IMR-90 (cell line): ENCODE data around the gene TIMM44. TPM values are rescaled to one million over a fixed set of nuclear protein-coding genes. Genes with fewer than 3 reads are reported as not detected.

Source experiments
- ATAC-seq: fragments of 200-7000 bp; cut with Tn5 transposase; 2 replicates; pipeline ENCODE4 v1.9.1; 2020; ENCODE audit warnings: low read depth, mild to moderate bottlenecking, moderate library complexity
- BruUV-seq: library from RNA; stranded (reverse); fragments of 400-500 nt; replicated peaks from 2 replicates; lab custom pipeline; 2021; lab: Mats Ljungman, UMichigan
- CTCF ChIA-PET: fragments of 300-600 bp; formaldehyde crosslinking; extraction: SDS; loops from one replicate; lab custom pipeline; 2021; ENCODE audit warnings: antibody characterized with exemption; lab: Yijun Ruan, JAX
- POLR2A ChIA-PET: fragments of 300-600 bp; sonication (Branson Sonifier 250); formaldehyde crosslinking; loops from one replicate; lab custom pipeline; 2022; ENCODE audit warnings: antibody characterized with exemption; ENCODE audit not compliant: unreplicated experiment; lab: Charles Lee
- DNase-seq: peaks from one replicate; pipeline ENCODE4 v3.0.0; 2013
- H2AFZ ChIP-seq: replicated peaks from 2 replicates; pipeline ENCODE3; 2013; ENCODE audit warnings: low read length, mild to moderate bottlenecking; ENCODE audit not compliant: poor library complexity
- H2AK5ac ChIP-seq: 2 replicates; pipeline ENCODE4 v1.6.1; 2013; ENCODE audit warnings: low read depth, low read length, inconsistent platforms
- H2AK9ac ChIP-seq: replicated peaks from 2 replicates; pipeline ENCODE3; 2013; ENCODE audit warnings: mild to moderate bottlenecking, low read depth, low read length, moderate library complexity; ENCODE audit not compliant: poor library complexity
- H2BK120ac ChIP-seq: 2 replicates; pipeline ENCODE4 v1.6.1; 2013; ENCODE audit warnings: low read depth, low read length, inconsistent platforms
- H2BK15ac ChIP-seq: 3 replicates; pipeline ENCODE4 v1.6.1; 2013; ENCODE audit warnings: low read depth, low read length, inconsistent platforms
- H2BK20ac ChIP-seq: 2 replicates; pipeline ENCODE4 v1.6.1; 2013; ENCODE audit warnings: low read depth, mild to moderate bottlenecking, inconsistent platforms, low read length, moderate library complexity
- H2BK5ac ChIP-seq: 2 replicates; pipeline ENCODE4 v1.6.1; 2013; ENCODE audit warnings: mild to moderate bottlenecking, low read depth, low read length, inconsistent platforms; ENCODE audit not compliant: poor library complexity, severe bottlenecking
- H3K14ac ChIP-seq: replicated peaks from 2 replicates; pipeline ENCODE4 v1.6.1; 2013; ENCODE audit warnings: low read depth, low read length, inconsistent platforms
- H3K18ac ChIP-seq: 2 replicates; pipeline ENCODE4 v1.6.1; 2013; ENCODE audit warnings: low read depth, low read length, control low read depth
- H3K23ac ChIP-seq: 2 replicates; pipeline ENCODE4 v1.6.1; 2013; ENCODE audit warnings: low read depth, low read length, inconsistent platforms
- H3K27ac ChIP-seq: 2 replicates; pipeline ENCODE4 v1.5.1; 2013; ENCODE audit warnings: mild to moderate bottlenecking, control low read depth, low read length; ENCODE audit not compliant: insufficient read depth
- H3K27me3 ChIP-seq: 2 replicates; pipeline ENCODE4 v1.6.1; 2013; ENCODE audit warnings: low read length; ENCODE audit not compliant: control insufficient read depth, insufficient read depth
- H3K36me3 ChIP-seq: 2 replicates; pipeline ENCODE4 v1.6.1; 2013; ENCODE audit warnings: low read length, mixed read lengths; ENCODE audit not compliant: control insufficient read depth, insufficient read depth
- H3K4ac ChIP-seq: 2 replicates; pipeline ENCODE4 v1.6.1; 2013; ENCODE audit warnings: low read depth, low read length, inconsistent platforms
- H3K4me1 ChIP-seq: 2 replicates; pipeline ENCODE4 v1.6.1; 2013; ENCODE audit warnings: low read length, mixed read lengths; ENCODE audit not compliant: control insufficient read depth, insufficient read depth
- H3K4me2 ChIP-seq: 2 replicates; pipeline ENCODE4 v1.6.1; 2013; ENCODE audit warnings: low read depth, mild to moderate bottlenecking, control low read depth, low read length, moderate library complexity
- H3K4me3 ChIP-seq: 2 replicates; pipeline ENCODE4 v1.5.1; 2013; ENCODE audit warnings: low read depth, mild to moderate bottlenecking, control low read depth, low read length, moderate library complexity; ENCODE audit not compliant: insufficient read depth
- H3K56ac ChIP-seq: 2 replicates; pipeline ENCODE4 v1.6.1; 2013; ENCODE audit warnings: low read length, inconsistent platforms; ENCODE audit not compliant: insufficient read depth; ENCODE audit errors: extremely low read depth
- H3K79me1 ChIP-seq, 2 experiments: 2 replicates each; pipeline ENCODE4 v1.6.1; 2013; ENCODE audit warnings: low read length in 2 of 2, inconsistent platforms in 1 of 2, low read depth in 1 of 2
- H3K9ac ChIP-seq: 2 replicates; pipeline ENCODE4 v1.6.1; 2013; ENCODE audit warnings: low read depth, low read length, control low read depth
- H3K9me1 ChIP-seq: 2 replicates; pipeline ENCODE4 v1.6.1; 2013; ENCODE audit warnings: low read length, inconsistent platforms; ENCODE audit not compliant: insufficient read depth
- H3K9me3 ChIP-seq: 2 replicates; pipeline ENCODE4 v1.6.1; 2013; ENCODE audit warnings: low read length; ENCODE audit not compliant: control insufficient read depth, insufficient read depth
- H4K20me1 ChIP-seq: 2 replicates; pipeline ENCODE4 v1.6.1; 2013; ENCODE audit warnings: low read length, inconsistent platforms; ENCODE audit not compliant: insufficient read depth
- H4K5ac ChIP-seq: 2 replicates; pipeline ENCODE4 v1.6.1; 2013; ENCODE audit warnings: mild to moderate bottlenecking, low read depth, low read length, control low read depth
- H4K8ac ChIP-seq, 2 experiments: 2 replicates each; pipeline ENCODE4 v1.6.1; 2013; ENCODE audit warnings: low read depth in 2 of 2, low read length in 2 of 2, control low read depth in 1 of 2, inconsistent platforms in 1 of 2
- H4K91ac ChIP-seq: 2 replicates; pipeline ENCODE4 v1.6.1; 2013; ENCODE audit warnings: low read depth, low read length, inconsistent platforms; ENCODE audit not compliant: insufficient read depth
- BHLHE40 ChIP-seq: fragments of 150-350 bp; IDR thresholded peaks from 2 replicates; pipeline ENCODE4 v1.6.1; 2016; ENCODE audit warnings: mild to moderate bottlenecking, low read depth, low read length
- MAFK ChIP-seq: IDR thresholded peaks from 2 replicates; pipeline ENCODE4 v1.6.1; 2012; ENCODE audit warnings: low read depth, low read length, improper control_type of control experiment
- WGBS, 2 experiments: methylation state at CpG; one replicate each; pipeline versions ENCODE4 v1.1.5 to v1.1.7; 2013; ENCODE audit warnings: missing lambda C conversion rate in 2 of 2; ENCODE audit not compliant: insufficient read length in 1 of 2; ENCODE audit errors: extremely low coverage in 2 of 2; 5-methylcytosine and 5-hydroxymethylcytosine counted together
- dilution Hi-C: fragments of 300-500 bp; cut with HindIII; formaldehyde crosslinking; loops from one replicate; pipeline ENCODE4 v1.14.3; 2018; ENCODE audit warnings: low sequenced_read_pairs; ENCODE audit not compliant: unreplicated experiment
- in situ Hi-C: fragments of 300-500 bp; cut with MboI; formaldehyde crosslinking; loops from 3 replicates; pipeline ENCODE4 v1.14.3; 2019; ENCODE audit warnings: low sequenced_read_pairs, inconsistent platforms, mixed read lengths
- intact Hi-C: fragments of 100-400 bp; cut with micrococcal nuclease; formaldehyde crosslinking; loops from 2 replicates; pipeline ENCODE4 v1.10.0; 2022
- polyA plus RNA-seq, 3 experiments: library from polyadenylated mRNA; depleted of rRNA; stranded (reverse); fragments of >200 nt; gene quantifications; 2 replicates each; pipeline ENCODE4 v1.2.3, GENCODE V29; 2012; ENCODE audit warnings: low replicate concordance in 1 of 3
- total RNA-seq: library from RNA; depleted of rRNA; stranded (reverse); fragments of >200 nt; gene quantifications from 2 replicates; pipeline ENCODE4 v1.2.3, GENCODE V29; 2012

TIMM44 gene
- total and polyA plus RNA-seq, 2 of the 4 experiments (the other 2 are of a cell fraction), result 37.6 to 52.3 TPM

DNA sequence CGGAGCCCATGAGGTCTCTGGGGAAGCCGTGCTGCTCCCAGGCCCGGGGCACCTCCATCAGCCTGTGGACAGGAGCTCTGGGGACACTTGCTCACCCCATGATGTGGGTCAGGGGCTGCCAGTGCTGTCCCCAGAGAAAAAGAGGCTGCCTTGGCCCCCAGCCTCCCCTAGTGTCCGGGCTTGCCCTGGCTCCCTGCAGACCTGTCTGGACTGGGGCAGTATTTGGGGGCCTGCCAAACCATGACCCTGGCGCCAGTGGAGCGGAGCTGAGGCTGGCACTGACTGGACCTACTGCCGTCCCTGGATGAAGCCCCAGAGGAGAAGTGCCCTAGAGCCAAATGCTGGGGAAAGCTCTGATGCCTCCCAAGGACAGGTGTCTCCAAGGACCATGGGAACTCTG is 31.6 kb upstream of the TIMM44 start:
- intact Hi-C loops, result no loop called here
- H4K20me1 ChIP-seq, result peaks cover 61% of the 10 kb centered on the region
- POLR2A ChIA-PET, result no interaction called here

More for the DNA sequence above, 31.6 kb upstream of the TIMM44 start:
- H3K4me3 ChIP-seq, result no peak overlapping the region
- H4K8ac ChIP-seq, result no peak overlapping the region
- H2AK5ac ChIP-seq, result no peak overlapping the region
- ATAC-seq (no peak), DNase-seq (no peak)
- no TSS peak for BruUV-seq
- in situ Hi-C loops (loop anchor here (10.0 kb wide), 1 partner anchor 280 kb away; no protein-coding TSS in a partner anchor), dilution Hi-C loops (no loop called here)
- H4K5ac ChIP-seq, result no peak overlapping the region
- H3K9ac ChIP-seq, result no peak overlapping the region
- H4K91ac ChIP-seq, result no peak overlapping the region
- H3K79me1 ChIP-seq, result peaks cover 16 to 42% of the 10 kb centered on the region in 2 experiments
- CTCF ChIA-PET, result no interaction called here
- H3K36me3 ChIP-seq, result peaks cover 62% of the 10 kb centered on the region
- no peak overlapping the region for H3K27ac ChIP-seq
- H3K56ac ChIP-seq, result no peak overlapping the region
- H2BK120ac ChIP-seq, result no peak overlapping the region
- H2BK20ac ChIP-seq, result no peak overlapping the region
- whole genome bisulfite sequencing, 2 experiments, result 100% methylated on average over 2 of the region's 7 CpGs; no CpG with 5 or more reads in 1 of the 2 experiments
- H3K4ac ChIP-seq, result no peak overlapping the region
- H3K9me1 ChIP-seq, result no peaks in the 10 kb centered on the region
- no peak overlapping the region for H2AK9ac ChIP-seq
- H3K4me1 ChIP-seq, result no peaks in the 10 kb centered on the region
- H3K9me3 ChIP-seq, result no peaks in the 10 kb centered on the region
- no peaks in the 10 kb centered on the region for H3K27me3 ChIP-seq
- no peak overlapping the region for H2BK5ac ChIP-seq
- H2AFZ ChIP-seq, result no peak overlapping the region
- no peak overlapping the region for H2BK15ac ChIP-seq
- no peak for TF ChIP-seq BHLHE40
- TF ChIP-seq MAFK, result no peak
- H3K14ac ChIP-seq, result no peak overlapping the region
- no peak overlapping the region for H3K23ac ChIP-seq
- no peak overlapping the region for H3K4me2 ChIP-seq
- no peak overlapping the region for H3K18ac ChIP-seq
